GM21717 (cell line): ENCODE data around the gene IL1RN.
"Not testable (repeated sequence)": the region's sequence is repeated elsewhere in the genome, so short reads cannot be mapped to it uniquely, and the experiment has no call there.

Source experiments
- ATAC-seq: cut with Tn5 transposase; IDR thresholded peaks from one replicate; pipeline ENCODE4 v1.9.1; 2021; ENCODE audit warnings: mild to moderate bottlenecking, moderate library complexity; ENCODE audit not compliant: unreplicated experiment

Gene IL1RN, protein sequence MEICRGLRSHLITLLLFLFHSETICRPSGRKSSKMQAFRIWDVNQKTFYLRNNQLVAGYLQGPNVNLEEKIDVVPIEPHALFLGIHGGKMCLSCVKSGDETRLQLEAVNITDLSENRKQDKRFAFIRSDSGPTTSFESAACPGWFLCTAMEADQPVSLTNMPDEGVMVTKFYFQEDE

GRCh38 chr2:113126845-113127645 lies at the start of gene IL1RN:
Gene IL1RN (plus strand): TSS chr2:113127598. CDS start chr2:113127625, 27 bp downstream.
- ATAC-seq: no peak

DNA sequence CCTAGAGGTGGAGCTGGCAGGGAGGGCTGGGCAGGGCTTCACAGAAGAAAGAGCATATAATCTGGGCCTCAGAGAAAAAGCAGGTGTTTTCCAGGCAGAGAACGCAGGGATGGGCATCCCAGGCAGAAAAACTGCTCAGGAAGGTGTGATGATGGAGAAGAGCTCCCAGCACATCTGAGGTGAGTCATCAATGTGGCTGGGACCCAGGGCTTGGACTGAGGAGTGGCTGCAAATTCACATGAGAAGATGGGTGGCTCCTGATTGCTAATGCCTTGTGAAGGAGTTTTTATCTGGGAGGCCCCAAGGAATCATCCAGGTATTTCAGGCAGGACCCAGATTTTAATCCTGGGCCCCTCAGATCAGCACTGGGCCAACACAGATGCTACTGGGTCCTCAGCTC lies 49.5 kb upstream of the IL1RN start:
- no peak for ATAC-seq

GRCh38 chr2:113078350-113078839 lies 49.0 kb upstream of the IL1RN start:
- no peak for ATAC-seq

DNA sequence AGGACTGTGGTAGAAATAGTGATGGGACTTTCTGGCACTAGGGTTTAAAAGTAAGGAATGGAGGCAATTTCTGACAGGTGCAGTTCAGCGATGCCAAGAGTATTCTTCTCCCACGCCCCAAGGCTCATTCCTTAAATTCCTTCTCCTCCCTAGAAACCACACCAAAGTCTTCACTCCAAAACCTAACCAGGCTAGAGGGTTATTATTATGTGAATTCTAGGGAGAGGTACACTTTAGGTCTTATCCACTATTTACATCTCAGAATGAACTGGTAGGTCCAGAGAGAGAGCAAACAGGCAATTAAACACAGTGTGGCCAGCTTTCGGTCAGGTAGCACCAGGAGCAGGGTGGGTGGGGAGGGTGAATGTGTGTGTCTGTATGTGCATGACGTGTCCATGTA lies 48.3 kb upstream of the IL1RN start:
- ATAC-seq: no peak

- ATAC-seq: no peak
Observed at GRCh38 chr2:113080134-113080533, 47.3 kb upstream of the IL1RN start.

DNA sequence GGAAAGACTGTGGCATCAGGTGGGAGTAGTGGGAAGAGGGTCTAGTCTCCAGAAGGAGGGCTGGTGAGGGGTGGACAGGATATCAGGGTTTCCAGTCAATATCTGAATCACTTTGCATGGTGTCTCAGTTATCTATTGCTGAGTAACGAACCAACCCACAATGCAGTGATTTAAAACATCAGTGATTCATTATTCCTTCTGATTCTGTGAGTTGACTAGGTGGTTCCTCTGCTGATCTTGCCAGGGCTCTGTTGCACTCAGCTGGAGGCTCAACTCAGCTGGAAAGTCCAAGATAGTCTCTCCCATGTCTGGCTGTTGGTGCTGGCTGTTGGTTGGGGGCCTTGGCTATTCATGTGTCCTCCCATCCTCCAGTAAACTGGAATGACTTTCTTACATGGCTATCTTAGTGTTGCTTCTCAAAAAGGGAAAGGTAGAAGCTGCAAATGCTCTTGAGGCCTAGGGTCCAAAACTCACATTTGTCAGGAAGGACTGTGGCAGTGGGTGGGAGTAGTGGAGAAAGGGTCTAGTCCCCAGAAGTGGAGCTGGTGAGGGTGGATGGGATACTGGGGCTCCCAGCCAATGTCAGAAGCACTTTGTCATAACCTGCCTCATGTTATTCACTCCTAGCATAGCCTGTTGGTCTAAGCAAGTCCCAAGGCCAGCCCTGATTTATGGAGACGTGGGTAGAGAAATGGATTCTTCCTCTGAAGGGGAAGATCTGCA lies 45.7 kb upstream of the IL1RN start:
- ATAC-seq: no peak

- ATAC-seq: no peak
Observed at GRCh38 chr2:113083296-113083695, 44.1 kb upstream of the IL1RN start.

- ATAC-seq: no peak
Observed at GRCh38 chr2:113084249-113085000, 43.0 kb upstream of the IL1RN start.

- ATAC-seq: no peak
Observed at GRCh38 chr2:113085542-113085941, 41.9 kb upstream of the IL1RN start.

DNA sequence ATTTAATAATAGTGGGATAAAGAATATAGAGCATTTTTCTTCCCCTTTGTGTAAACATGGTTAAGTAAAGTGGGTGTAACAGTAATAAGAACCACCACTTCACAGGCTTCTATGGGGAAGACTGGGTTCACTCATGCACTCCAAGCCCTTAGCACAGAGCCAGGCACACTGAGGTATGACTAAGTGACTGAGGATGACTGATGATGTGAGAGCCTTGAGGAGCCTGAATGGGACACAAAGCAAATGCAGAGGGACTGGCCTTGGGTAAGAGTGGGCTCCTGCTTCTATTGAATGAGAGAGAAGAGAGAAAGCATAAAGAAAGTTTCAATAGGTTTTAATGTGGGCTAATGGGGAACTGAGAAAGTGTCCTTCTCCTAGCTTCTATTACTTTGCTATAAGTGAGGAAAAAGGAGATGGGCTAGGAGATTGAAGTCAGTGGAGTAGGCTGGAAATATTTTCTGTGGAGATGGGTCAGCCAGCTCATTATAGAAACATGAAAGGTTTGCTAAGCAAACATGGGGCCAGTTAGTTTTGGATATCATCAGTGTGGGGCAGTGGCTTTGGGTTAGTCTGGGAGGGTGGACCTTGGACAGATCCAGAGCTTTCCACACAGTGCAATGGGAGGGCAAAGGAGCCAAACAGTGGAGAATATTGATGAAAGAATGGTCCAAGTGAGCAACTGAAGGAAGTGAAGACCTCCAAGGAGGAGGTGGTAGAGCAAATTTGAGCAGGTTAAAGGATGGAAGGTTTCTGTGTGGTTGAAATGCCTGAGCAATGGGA lies 39.0 kb upstream of the IL1RN start:
- no peak for ATAC-seq

- ATAC-seq: no peak
Observed at GRCh38 chr2:113089916-113090315, 37.5 kb upstream of the IL1RN start.

DNA sequence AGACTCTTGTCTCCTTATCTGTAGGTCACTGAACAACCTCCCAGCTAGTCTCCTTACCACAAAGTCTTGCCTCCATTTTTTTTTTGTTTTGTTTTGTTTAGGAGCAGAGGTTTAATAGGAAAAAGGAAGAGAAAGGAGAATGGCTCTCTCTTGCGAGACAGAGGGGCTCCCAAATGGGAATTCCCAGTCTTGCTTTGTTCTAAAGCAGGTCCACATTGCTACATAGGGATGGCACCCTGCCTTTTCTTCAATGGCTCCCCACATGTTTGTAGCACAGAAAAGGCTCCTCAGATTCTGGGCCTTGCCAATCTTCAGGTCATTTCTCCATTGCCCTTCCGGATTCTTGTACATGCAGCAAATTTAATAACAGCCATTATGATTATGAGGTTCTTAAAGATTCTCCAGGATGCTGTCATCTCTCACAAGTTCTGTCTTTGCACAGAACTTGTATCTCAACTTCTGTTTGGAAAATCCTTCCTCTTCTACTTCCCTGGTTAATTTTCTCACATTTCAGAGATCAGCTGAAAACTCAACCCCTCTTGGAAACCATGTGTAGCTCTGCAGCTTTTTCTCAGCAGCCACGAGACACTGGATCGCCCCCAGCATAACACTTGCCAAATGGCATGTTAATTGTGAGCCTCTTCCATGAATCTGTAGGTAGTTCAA lies 36.0 kb upstream of the IL1RN start:
- ATAC-seq: no peak

DNA sequence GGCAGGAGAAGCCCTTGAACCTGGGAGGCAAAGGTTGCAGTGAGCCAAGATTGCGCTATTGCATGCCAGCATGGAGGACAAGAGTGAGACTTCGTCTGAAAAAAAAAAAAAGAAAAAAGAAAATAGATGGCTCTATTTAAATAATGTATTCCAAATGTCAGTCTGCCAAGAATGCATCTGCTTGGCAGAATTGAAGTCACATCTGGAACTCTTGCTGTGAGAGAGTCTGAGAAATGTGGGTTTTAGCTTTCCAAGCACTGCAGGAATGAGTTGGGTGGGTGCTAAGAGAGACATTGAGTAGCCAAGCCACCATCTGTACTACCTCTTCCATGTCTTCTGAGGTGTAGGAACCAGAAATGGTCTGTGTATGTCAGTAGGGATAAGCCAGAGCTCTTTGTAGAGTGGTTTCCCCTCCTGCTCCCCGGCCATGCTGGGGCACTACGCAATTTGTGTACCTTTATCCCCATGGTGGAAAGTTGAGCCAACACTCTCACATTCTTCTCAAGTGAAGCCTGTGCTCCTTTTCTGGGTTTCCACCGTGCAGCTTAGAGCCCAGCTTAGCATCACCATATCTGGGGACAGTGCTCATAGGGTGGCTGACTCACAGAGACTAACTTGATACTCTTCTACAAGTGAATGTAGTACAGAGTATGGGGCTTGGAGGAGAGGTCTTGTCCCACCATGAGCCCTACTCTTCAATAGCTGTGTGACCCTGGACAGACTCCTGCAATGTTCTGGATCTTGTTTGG lies 34.4 kb upstream of the IL1RN start:
- no peak for ATAC-seq

GRCh38 chr2:113093613-113093977 lies 33.8 kb upstream of the IL1RN start:
- no peak for ATAC-seq

DNA sequence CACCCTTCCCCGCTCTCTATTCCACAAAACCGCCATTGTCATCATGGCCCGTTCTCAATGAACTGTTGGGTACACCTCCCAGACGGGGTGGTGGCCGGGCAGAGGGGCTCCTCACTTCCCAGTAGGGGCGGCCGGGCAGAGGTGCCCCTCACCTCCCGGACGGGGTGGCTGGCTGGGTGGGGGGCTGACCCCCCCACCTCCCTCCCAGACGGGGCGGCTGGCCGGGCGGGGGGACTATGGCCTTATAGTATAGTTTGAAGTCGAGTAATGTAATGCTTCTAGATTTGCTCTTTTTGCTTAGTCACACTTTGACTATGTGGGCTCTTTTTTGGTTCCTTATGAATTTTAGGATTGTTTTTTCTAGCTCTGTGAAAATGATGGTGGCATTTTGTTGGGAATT lies 31.1 kb upstream of the IL1RN start:
- not testable (repeated sequence) for ATAC-seq

DNA sequence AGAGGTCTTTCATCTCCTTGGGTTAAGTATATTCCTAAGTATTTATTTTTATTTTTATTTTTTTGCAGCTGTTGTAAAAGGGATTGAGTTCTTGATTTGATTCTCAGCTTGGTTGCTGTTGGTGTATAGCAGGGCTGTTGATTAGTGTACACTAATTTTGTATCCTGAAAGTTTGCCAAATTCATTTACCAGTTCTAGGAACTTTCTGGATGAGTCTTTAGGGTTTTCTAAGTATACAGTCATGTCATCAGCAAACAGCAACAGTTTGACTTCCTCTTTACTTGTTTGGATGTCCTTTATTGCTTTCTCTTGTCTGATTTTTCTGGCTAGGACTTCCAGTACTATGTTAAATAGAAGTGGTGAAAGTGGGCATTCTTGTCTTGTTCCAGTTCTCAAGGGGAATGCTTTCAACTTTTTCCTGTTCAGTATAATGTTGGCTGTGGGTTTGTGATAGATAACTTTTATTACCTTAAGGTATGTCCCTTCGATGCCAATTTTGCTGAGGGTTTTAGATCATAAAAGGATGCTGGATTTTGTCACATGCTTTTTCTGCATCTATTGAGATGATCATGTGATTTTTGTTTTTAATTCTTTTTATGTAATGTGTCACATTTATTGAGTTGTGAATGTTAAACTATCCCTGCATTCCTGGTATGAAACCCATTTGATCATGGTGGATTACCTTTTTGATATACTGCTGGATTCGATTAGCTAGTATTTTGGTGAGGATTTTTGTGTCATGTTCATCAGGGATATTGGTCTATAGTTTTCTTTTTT lies 30.4 kb upstream of the IL1RN start:
- ATAC-seq: not testable (repeated sequence)

DNA sequence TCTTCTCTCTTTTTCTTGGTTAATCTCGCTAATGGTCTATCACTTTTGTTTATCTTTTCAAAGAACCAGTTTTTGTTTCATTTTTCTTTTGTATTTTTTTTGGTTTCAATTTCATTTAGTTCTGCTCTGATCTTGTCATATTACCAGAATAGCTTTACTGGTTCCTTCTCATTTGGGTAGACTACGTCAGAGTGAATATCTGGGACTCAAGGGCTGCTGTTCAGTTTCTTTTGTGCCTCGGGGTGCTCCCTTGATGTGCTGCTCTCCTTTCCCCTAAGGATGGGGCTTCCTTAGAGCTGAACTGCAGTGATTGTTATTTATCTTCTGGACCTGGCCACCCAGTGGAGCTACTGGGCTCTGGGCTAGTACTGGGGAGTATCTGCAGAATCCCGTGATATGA lies 29.4 kb upstream of the IL1RN start:
- ATAC-seq: peak; percentile 58

GRCh38 chr2:113098532-113098931 lies 28.9 kb upstream of the IL1RN start:
- ATAC-seq: no peak
